ENCODE results near the gene NR2C2AP. TPM values are rescaled to one million over a fixed set of nuclear protein-coding genes. Genes with fewer than 3 reads are reported as not detected.
A peak's percentile ranks its signal among the peaks of the same experiment; 100 is the strongest.
"Not testable (repeated sequence)": the region's sequence is repeated elsewhere in the genome, so short reads cannot be mapped to it uniquely, and the experiment has no call there.

Gene NR2C2AP
- polyA plus RNA-seq, 10 donors, result 7.3 to 14.6 (median 10.4) TPM

DNA sequence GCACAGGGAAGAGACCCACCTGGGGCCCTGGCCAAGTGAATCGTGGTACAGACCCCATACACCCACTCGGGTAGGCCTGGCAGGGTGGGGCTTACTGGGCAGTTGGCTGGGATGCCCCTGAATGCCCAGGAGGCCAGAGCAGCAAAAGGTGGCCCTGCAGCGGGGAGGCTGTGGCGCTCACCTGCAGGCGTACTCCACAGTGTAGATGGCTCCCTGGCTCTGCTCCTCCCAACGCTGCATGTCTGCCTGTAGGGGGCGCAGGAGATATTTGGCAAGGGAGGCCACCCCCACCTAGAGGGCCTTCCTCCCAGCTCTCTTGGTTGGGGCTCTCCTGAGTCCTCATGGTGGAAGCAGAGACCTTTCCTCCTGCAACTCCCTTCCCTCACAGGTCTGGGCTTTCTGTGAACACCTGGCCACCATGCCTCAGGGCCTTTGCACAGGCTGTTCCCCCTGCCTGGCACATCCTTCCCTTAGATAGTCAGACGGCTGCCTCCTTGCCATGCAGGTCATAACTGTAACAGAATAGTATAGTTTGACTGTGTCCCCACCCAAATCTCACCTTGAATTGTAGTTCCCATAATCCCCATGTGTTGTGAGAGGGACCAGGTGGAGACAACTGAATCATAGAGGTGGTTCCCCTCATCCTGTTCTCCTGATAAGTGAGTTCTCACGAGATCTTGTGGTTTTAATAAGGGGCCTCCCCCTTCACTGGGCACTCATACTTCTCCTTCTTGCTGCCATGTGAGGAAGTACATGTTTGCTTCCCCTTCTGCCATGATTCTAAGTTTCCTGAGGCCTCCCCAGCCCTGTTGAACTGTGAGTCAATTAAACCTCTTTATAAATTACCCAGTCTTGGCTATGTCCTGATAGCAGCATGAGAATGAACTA, 17.1 kb downstream of the NR2C2AP start:
- DNase-seq, result no peak

DNA sequence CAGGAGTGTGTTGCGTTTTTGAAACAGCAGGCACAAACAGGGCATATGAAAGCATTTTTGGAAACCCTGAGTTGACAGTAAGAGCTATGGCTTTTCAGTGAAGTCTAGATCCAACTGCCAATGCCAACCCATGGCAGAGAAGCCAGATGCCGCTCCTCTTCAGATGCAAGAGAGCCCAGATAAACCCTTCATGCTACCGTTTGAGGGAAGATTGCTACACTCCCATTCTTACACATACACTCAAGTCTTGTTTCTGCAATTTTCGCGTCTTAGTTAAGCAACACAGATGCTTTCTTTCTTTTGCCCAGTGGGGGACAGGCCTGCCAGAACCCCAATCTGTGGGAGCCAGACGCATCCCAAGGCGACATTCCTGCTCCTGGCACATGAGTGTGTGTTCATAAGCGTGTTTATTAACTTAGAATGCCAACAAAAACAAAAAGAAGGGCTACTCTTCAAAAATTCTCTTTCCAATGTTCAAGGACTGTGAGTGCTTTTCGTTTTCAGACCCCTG, 21.7 kb downstream of the NR2C2AP start:
- DNase-seq, result no peak

DNA sequence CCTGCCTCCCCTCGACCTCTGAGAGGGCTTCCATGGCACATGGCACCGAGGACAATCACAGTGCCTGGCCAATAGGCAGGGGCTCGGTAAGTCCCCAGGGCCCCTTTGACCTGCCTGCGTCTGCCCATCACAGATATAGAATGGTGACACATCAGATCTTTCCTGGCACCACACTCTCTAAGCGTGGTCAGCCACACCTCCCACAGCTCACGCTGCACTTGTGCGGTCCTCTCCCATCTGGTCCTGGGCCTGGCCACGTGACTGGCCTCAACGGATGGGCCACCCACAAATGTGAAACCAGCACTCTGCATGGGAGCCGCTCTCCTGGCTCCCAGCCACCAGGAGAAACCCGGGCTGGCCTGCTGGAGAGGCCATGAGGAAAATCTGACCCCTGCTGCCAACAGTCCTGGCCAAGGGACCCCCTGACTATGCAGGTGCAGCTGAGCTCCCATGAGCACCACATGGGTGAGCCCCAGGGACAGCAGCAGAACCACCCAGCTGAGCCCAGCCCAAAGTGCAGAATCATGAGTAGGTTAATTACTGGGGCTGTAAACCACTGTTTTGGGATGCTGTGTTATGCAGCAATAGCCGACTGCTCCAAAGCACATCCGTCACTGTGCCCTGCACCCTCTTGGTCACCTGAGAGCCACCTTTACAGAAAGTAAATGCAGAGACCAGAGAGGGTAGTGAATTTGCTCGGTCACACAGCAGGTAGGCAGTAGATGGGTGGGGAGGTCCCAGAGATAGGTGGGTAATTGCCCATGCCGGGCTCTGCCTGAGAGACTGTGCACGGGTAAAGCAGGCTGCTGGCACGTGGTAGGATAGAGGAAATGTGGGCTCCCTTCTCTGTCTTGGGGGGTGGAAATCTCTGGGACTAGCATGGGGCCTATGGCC, 23.4 kb downstream of the NR2C2AP start:
- DNase-seq, result no peak

DNA sequence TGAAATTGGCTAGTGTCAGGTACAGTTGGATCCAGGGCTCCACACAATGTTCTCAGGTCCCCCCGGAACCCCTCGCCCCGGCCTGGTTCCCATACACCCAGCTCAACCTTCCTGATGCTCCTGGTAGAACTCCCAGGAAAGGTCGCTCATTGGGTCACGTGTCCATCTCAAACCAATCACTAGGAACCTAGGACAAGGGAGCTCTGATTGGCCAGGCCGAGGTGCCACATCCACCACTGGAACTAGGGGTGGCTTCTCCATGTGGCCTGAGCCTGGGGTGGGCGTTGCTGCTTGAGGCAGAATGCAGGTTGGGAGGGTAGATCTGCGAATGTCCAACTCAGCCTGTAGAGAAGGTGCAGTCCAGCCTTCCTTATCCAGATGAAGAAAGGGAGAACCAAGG, 26.3 kb downstream of the NR2C2AP start:
- DNase-seq, result no peak

DNA sequence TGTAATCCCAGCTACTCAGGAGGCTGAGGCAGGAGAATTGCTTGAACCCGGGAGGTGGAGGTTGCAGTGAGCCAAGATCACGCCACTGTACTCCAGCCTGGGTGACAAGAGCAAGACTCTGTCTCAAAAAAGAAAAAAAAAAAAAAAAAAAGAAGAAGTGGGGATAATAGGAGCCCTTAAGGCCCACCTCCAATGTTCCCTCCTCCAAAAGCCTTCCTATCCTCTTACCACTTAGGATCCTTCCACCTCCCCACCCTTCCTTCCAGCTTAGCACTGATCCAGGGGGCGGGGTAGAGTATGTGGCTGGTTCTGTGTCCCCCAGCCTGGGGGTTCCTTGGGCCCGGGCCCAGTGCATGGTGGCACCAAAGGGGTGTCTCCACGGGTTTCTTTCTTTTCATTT, 30.0 kb downstream of the NR2C2AP start:
- DNase-seq, result not testable (repeated sequence)

DNA sequence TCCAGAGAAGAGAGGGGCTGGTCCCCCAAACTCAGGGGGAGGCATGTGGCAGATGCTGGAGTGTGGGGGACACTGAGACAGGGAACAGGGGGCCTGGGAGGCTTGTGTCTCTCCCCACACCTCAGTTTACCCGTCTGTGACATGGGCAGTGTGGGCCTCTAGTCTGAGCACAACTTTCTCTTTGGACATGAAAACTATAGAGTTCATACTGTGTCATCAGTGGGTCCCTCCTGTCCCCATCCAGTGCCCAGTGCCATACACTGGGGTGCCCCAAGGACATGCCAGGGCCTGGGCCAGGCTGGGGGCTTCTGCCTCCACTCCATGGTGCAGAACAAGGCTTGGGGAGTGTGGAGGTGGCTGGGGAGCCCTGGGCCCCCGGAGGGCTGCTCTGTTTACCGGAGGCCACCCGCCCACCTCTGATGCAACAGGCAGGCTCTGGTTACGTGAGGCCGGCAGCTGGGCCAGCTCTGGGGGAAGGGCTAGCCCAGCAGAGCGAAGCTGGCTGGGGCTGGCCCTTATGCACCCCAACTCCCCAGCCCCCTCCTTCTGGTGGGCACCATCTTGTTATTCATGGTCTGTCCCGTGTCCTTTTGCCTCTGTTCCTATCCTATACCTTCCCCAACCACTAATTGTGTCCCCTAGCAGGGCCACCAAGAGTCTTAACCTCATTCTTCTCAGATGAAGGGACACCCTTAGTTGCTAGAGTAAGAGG, 31.2 kb downstream of the NR2C2AP start:
- DNase-seq, result peak in 2 of 3 donors; percentile 29 to 31

DNA sequence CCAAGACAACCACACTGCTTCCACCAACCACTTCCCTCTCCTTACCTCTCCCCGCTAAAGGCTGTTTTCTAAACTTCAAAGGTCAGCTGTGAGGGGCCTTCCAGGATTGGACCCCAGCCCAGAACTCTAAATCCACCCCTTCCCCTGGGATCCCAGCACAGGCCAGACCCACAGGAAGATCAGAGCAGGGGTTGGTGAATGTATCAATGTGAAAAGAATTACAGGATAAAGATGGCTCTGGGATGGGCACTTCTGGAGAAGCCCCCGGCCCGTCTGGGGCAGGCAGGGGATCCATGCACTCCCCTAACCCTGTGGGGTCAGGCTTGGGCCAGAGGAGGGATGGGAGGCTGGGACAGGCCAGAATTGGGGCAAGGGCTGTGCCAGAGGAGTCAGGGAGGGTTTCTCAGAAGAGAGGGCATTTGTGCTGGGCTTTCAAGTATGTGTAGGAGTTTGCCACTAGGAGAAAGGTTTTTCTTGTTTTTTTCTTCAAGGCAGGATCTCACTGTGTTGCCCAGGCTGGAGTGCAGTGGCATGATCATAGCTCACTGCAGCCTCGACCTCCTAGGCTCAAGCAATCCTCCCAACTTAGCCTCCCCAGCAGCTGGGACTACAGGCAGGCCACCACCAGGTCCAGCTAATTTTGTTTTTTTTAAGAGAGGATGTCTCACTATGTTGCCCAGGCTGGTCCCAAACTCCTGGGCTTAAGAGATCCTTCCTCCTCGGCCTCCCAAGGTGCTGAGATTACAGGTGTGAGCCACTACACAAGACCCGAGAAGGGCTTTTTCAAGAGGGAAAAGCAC, 32.1 kb downstream of the NR2C2AP start:
- peak in 1 of 3 donors; percentile 35 for DNase-seq

DNA sequence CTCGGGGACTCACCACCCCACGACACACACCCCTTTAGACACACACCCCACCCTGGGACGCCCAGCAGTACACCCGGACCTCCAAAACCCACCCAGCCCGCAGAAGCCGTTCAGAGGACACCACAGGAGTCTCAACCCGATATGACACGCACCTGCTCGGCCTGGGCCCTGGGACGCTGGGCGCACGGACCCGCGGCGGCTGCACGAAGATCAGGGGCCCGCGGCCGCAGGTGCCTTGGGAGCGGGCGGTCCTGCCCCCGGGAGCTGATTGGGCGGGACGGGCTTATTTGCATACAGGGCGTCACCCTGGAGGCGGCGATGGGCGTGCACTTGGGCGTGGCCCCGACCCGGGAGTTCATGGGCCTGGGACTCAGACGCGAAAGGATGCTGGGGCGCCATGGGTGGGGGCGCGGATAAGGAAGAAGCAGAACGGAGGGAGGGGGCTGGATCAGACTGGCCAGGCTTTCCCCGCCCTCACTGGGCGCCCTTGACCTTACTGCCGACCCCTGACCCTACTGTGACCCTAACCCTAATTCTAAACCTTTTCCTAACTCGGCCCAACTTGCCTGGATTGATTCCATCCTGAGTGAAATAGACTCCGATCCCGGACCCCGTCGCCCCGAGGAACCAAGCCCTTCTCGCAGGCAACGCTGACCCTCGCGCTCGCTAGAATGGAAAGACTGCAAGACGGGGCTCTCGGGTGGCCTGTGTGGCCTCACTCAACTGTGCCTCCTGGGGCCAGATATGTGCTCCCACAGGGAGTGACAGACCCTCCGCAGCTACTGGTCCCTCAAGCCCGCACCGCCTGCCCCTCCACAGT, 33.0 kb downstream of the NR2C2AP start, which contains the start of gene MEF2B:
MEF2B (minus strand) TSS at position 211 of the 820 bp plus-strand sequence. CDS start 19,528 bp downstream, outside the sequence.
- DNase-seq, result peak; percentile 45 to 72 (median 61)

DNA sequence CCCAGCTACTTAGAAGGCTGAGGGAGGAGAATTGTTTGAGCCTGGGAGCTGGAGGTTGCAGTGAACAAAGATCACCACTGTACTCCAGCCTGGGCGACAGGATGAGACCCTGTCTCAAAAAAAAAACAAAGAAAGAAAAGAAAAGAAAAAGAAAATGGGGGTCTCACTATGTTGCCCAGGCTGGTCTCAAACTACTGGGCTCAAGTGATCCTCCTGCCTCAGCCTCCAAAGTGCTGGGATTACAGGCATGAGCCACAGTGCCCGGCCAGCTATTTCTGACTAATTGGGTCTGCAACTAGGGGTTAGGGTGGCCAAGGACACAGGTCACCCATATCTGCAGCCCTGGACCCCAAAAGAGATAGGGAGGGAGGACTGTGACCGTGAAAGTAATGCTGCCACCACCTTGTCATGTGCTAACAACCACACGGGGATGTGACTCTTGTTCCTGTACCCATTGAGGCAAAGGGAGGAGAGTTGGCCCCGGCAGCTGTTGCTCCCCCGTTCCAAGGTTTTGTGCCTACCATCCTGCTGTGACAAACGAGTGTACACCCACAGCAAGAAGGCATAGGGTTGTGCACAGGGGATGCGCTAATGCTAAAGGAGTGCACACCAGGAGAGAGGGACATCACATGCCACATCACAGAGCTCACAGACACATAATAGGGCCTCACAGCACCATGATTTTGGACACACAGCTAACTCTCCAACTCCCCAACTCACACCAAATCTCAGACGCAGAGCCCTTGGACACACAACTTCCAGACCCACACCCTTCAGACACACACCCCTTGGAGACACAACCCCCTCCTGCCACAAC, 33.8 kb downstream of the NR2C2AP start:
- no peak for DNase-seq

DNA sequence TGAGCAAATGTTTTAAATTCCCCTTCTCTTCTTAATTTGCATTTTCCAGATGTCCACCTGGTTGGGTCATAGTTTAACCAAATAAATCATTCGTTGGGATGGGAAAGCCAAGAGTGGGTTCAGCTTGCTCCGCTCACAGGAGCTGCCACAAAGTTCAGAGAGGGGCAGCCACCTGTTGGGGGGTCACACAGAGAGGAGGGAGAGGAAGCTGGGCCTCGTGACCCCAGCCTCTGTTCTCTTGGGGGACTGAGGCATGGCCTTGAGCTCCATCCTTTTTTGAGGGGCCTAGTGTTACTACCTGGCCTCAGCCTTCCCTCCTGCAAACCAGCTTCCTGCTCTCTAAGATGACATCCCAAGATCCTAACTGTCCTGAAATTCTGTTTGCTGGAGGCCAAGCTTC, 35.6 kb downstream of the NR2C2AP start:
- no peak for DNase-seq

DNA sequence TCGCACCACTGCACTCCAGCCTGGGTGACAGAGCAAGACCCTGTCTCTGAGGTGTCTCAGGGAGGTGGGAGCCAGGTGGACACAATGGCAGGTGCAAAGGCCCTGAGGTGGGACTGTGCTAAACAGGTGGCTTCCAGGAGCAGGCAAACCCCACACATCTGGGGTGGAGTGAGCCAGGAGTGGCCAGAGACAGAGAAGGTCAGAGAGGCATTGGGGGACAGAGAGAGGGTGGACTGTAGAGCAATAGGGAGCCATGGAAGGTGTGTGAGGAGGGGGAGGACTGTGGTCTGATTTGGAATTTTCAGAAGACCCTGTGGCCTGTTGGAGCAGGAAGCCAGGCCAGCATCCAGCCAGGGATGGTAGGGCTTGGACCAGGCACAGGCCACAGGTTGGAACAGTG, 37.8 kb downstream of the NR2C2AP start:
- no peak for DNase-seq

DNA sequence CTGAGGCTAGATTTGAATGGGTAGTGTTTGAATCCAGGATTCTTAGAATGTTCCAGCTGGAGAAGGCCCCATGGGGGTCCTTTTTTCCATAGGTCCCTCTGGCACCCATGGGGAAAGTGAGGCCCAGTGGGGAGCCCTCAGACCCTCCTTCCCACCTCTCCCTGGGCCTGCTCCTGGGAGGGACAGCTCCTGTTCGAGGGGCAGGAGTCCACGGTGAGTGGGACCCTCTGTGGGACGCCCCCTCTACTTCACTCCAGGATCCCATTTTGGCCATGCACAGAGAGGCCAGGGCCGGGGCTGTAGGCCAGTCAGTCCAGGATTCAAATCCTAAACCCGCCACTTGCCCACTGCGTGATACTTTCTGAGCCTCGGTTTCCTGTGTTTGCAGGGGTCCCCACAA, 40.7 kb downstream of the NR2C2AP start:
- DNase-seq, result no peak

DNA sequence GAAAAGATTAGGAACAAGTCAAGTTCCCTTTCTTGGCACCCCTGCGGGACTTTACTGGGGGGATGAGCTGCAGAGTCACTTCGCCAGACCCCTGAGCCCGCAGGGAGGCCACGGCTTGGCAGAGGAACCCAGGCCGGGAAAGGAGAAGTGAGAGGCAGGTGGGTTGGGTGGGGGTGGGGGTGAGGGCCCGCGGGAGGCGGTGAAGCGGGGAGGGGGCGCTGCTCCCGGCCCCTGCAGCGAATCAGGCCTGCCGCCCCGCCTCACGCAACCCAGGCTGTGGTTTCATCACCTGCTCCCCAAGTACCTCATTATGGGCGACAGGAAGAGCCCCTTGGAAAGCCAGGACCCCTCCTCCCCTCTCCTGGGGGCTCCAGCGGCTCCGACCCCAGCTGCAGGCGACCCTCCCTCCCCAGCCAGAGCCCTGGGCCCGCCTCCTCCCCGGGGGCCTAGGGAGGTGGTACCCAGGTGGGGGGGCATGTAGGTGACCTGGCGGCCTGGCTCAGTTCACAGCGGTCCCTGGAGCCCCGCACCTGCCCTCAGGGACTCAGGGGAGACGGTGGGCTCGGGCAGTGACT, 42.7 kb downstream of the NR2C2AP start:
- DNase-seq, result no peak

DNA sequence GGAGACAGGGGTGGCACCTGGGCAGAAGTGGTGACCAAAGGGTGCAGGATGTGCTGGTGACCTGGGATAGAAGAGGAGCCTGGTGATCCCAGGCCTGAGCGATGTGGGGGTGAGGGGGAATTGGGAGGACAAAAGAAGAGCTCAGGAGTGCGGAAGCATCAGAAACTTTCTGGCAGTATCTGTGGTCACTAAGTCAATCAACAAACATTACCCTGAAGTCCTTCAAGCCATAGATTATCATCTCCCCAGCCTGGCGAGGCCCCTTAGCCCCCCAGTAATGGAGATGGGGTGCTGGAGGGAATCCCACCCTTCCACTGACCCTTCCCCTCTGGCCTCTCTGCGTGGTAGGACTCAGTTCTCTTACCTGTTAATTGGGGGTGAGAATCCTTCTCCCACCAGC, 43.7 kb downstream of the NR2C2AP start:
- no peak for DNase-seq

DNA sequence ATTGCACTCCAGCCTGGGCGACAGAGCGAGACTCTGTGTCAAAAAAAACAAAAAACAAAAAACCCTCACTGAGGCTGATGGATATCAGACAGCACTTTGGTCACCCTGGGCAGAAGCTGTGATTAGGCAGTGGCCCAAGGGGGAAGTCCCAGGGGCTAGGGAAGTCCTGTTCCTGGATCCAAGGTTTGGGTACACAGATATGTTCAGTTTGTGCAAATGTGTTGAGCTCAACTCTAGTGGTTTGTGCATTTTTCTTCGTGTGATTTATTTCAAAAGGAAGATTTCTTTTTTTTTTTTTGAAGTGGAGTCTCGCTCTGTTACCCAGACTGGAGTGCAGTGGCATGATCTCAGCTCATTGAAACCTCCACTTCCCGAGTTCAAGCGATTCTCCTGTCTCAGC, 45.4 kb downstream of the NR2C2AP start:
- no peak for DNase-seq

DNA sequence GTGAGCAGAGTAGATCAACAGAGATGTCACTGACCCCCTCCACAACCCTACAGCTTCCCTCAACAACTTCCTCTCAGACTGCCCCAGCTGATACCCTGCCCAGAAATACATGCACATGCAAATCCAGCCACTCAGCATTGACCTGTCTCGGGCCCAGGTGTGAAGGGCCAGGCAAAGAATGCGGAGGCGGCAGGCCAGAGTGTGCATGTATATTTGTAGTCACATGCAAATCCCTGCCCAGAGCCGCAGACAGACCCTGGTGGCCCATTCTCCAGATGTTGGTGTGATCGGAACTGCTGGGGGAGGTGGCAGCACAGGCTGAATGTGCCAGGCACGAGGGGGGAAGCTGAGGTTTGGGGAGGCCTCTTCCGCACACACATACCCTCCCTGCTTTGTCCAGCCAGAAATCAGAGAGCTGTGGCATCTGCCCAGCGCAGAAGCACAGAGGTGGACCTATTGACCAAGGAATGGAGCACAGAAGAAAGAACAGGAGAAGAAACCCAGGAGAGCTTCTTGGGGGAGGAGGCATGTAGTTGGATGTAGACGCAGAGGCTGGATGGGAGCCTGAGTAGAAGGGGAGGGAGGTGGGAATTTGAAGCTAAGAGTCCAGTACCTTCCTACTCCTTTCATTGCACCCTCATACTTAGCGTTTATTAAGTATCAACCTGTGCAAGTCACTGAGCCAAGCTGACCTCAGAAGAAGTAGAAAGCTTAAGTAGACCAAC, 47.6 kb downstream of the NR2C2AP start:
- no peak for DNase-seq

DNA sequence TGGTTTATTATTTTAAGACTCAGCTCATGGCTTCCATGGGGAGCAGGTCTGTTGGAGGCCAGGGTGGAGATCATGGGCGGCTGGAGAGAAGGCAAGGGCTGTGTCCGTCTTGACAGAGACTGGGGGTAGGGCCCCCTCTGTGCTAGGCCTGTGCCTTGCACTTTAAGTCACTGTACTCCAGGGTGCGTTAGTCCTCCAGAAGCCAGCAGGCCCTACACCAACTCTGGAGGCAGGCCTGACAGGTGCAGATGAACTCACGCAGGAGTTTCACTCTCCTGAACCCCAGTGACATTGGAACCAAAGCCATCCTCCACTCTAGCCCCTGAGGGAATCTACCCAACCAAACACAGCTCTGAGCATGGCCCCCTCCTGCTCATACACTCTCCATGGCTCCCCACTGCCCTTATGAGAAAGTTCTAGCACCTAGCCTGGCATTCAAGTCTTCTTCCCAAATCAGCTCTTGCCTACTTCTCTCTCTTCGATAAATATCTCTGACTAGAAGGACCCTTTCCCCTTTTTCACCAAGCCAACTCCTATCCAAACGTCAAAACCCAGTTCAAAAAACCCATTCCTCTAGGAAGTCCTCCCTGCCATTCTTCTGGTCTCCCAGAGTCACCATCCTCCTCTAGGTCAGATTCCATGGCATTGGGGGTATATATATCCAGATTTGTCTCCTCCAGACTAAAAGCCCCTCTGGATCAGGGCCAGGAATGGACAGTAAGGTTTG, 48.3 kb downstream of the NR2C2AP start:
- DNase-seq, result no peak

Data from muscle of back (tissue), 11 donors.